Left ventricle myocardium superior (tissue), 1 donor: ENCODE measurements around the gene AHCTF1. TPM values are rescaled to one million over a fixed set of nuclear protein-coding genes. Genes with fewer than 3 reads are reported as not detected.
"Not testable (repeated sequence)": the region's sequence is repeated elsewhere in the genome, so short reads cannot be mapped to it uniquely, and the experiment has no call there.

Source experiments
- ATAC-seq: fragments of 200-7000 bp; cut with Tn5 transposase; one replicate; pipeline ENCODE4 v1.9.1; 2020; ENCODE audit warnings: mild to moderate bottlenecking, moderate library complexity
- DNase-seq: peaks from one replicate; pipeline ENCODE4 v3.0.0-alpha.2; 2020
- intact Hi-C: fragments of 100-400 bp; cut with micrococcal nuclease; formaldehyde crosslinking; loops from one replicate; pipeline ENCODE4 v1.11.0; 2022
- total RNA-seq: library from RNA; stranded (reverse); fragmentation: NEBNext Ultra II Directional; extraction: Animal tissue kit (Norgen Biotek cat#: 25700); gene quantifications from one replicate; pipeline ENCODE4 v1.2.1, GENCODE V29; 2021
- donor health status: DM: no; HTN: yes; CAD: no; lungs with severe emphysema.

AHCTF1 gene
- total RNA-seq, 1 donor from 2014 or later: 21.9 TPM

GRCh38 chr1:246925997-246926626 lies 5.6 kb downstream of the AHCTF1 start:
- DNase-seq (no peak), ATAC-seq (no peak)
- intact Hi-C loops: no loop called here

- intact Hi-C loops: no loop called here
- DNase-seq: no peak
- no peak for ATAC-seq
Observed at GRCh38 chr1:246923900-246924299, 7.8 kb downstream of the AHCTF1 start.

GRCh38 chr1:246923482-246923881 lies 8.3 kb downstream of the AHCTF1 start:
- intact Hi-C loops: no loop called here
- no peak for ATAC-seq
- DNase-seq: no peak

- no peak for DNase-seq
- ATAC-seq: no peak
- intact Hi-C loops: no loop called here
Observed at GRCh38 chr1:246921481-246921880, 10.3 kb downstream of the AHCTF1 start.

GRCh38 chr1:246919902-246920301 lies 11.8 kb downstream of the AHCTF1 start:
- DNase-seq: no peak
- no peak for ATAC-seq
- intact Hi-C loops: no loop called here

GRCh38 chr1:246916026-246916923 lies 15.5 kb downstream of the AHCTF1 start:
- intact Hi-C loops, DNase-seq: not testable (repeated sequence)
- peak; percentile 81 for ATAC-seq

- no peak for DNase-seq
- intact Hi-C loops: loop anchor here (10.0 kb wide), 1 partner anchor 67 kb away; no protein-coding TSS in a partner anchor
- peak; percentile 61 for ATAC-seq
Observed at GRCh38 chr1:246907472-246907871, 24.3 kb downstream of the AHCTF1 start.

- intact Hi-C loops: loop anchor here (10.0 kb wide), 1 partner anchor 68 kb away; no protein-coding TSS in a partner anchor
- DNase-seq (no peak), ATAC-seq (no peak)
Observed at GRCh38 chr1:246906833-246907232, 24.9 kb downstream of the AHCTF1 start.

GRCh38 chr1:246901874-246902273 lies 29.9 kb downstream of the AHCTF1 start:
- ATAC-seq (no peak), DNase-seq (no peak)
- intact Hi-C loops: loop anchor here (10.0 kb wide), 1 partner anchor 73 kb away; no protein-coding TSS in a partner anchor

- ATAC-seq (no peak), DNase-seq (no peak)
- intact Hi-C loops: no loop called here
Observed at GRCh38 chr1:246897302-246897701, 34.4 kb downstream of the AHCTF1 start.

- intact Hi-C loops: no loop called here
- ATAC-seq (no peak), DNase-seq (no peak)
Observed at GRCh38 chr1:246893191-246893939, 38.4 kb downstream of the AHCTF1 start.

- intact Hi-C loops: no loop called here
- ATAC-seq: no peak
- no peak for DNase-seq
Observed at GRCh38 chr1:246891105-246891504, 40.6 kb downstream of the AHCTF1 start.

- intact Hi-C loops: no loop called here
- no peak for DNase-seq
- ATAC-seq: no peak
Observed at GRCh38 chr1:246888522-246888921, 43.2 kb downstream of the AHCTF1 start.

GRCh38 chr1:246885389-246885788 lies 46.4 kb downstream of the AHCTF1 start:
- ATAC-seq, DNase-seq, intact Hi-C loops: not testable (repeated sequence)

GRCh38 chr1:246878551-246878950 lies 53.2 kb downstream of the AHCTF1 start:
- intact Hi-C loops: no loop called here

GRCh38 chr1:246876431-246876830 lies 55.3 kb downstream of the AHCTF1 start:
- DNase-seq (no peak), ATAC-seq (no peak)
- intact Hi-C loops: no loop called here

More at GRCh38 chr1:246878551-246878950, 53.2 kb downstream of the AHCTF1 start:
- ATAC-seq (no peak), DNase-seq (no peak)

GRCh38 chr1:246875041-246876026 lies 56.4 kb downstream of the AHCTF1 start:
- no peak for DNase-seq
- no peak for ATAC-seq
- intact Hi-C loops: no loop called here

GRCh38 chr1:246865921-246866320 lies 65.8 kb downstream of the AHCTF1 start:
- intact Hi-C loops: no loop called here
- ATAC-seq (no peak), DNase-seq (no peak)
